Right ventricle myocardium superior (tissue), 1 donor: Measurements from ENCODE around the gene DOCK3. TPM values are rescaled to one million over a fixed set of nuclear protein-coding genes. Genes with fewer than 3 reads are reported as not detected.
"Not testable (repeated sequence)": the region's sequence is repeated elsewhere in the genome, so short reads cannot be mapped to it uniquely, and the experiment has no call there.

Experiments used
- ATAC-seq: fragments of 200-7000 bp; cut with Tn5 transposase; one replicate; pipeline ENCODE4 v1.9.1; 2020; ENCODE audit warnings: mild to moderate bottlenecking; ENCODE audit not compliant: poor library complexity
- DNase-seq: peaks from one replicate; pipeline ENCODE4 v3.0.0-alpha.2; 2020
- intact Hi-C: fragments of 100-400 bp; cut with DNase I; formaldehyde crosslinking; loops from one replicate; pipeline ENCODE4 v1.11.2; 2022
- total RNA-seq: library from RNA; stranded (reverse); fragmentation: NEBNext Ultra II Directional; extraction: Animal tissue kit (Norgen Biotek cat#: 25700); gene quantifications from one replicate; pipeline ENCODE4 v1.2.1, GENCODE V29; 2021
- donor health status: DM: no; HTN: yes; CAD: no; lungs with severe emphysema.

The DOCK3 gene
- total RNA-seq, 1 donor from 2014 or later, result 3.6 TPM

DNA sequence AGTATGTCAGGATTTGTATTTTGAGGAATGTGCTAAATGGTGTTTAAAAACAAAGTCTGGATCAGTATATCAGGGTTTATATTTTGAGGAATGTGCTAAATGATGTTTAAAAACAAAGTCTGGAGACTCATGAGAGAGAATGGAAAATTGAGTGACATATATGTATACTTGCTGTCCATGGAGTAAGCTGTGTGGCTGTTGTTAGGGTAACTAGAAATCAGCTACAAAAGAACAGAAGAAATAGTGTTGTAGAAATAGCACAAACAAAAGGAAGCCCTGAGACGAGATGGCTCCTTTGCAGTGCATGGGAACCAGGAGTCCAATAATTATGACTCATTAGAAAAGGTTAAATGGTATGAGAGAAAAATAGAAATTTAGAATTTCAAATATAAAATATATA, 427.7 kb downstream of the DOCK3 start:
- DNase-seq (no peak), ATAC-seq (no peak)
- intact Hi-C loops, result no loop called here

DNA sequence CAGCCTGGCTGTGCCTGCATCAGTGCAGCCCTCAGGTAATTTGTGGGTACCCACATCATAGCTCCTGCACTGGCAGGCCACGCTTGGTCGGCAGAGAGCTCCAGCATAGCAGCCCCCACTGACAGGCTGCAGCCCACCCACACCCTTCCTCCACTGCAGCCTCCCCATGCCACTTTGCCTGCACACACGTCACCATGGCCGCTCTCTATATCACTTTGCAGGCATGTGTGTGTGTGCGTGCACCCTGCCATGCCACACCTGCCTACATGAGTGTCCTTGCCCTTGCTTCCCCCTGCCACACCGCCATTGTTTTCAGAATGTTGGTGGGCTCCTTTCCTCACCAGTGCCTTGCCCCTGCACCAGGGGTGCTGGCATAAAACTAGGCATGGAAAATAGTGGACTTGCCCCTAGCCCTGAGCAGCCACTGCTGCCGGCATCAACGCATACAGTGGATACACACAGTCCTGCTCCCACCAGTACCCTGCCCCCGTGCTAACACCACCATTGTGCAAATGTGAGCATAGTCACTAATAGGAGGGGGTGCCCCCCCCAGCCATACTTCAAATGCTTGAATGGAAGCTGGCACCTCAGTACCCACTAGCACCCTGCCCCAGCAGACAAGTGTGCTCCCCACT, 431.6 kb downstream of the DOCK3 start:
- intact Hi-C loops, result no loop called here
- DNase-seq (no peak), ATAC-seq (no peak)

DNA sequence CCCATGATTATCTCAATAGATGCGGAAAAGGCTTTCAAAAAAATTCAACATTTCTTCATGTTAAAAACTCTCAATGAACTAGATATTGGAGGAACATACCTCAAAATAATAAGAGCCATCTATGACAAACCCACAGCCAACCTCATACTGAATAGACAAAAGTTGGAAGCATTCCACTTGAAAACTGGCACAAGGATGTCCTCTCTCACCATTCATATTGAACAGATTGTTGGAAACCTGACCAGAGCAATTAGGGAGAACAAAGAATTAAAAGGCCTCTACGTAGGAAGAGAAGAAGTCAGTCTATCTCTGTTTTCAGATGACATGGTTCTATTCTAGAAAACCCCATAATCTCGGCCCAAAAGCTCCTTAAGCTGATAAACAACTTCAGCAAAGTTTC, 435.9 kb downstream of the DOCK3 start:
- DNase-seq (no peak), ATAC-seq (no peak)
- intact Hi-C loops, result no loop called here

DNA sequence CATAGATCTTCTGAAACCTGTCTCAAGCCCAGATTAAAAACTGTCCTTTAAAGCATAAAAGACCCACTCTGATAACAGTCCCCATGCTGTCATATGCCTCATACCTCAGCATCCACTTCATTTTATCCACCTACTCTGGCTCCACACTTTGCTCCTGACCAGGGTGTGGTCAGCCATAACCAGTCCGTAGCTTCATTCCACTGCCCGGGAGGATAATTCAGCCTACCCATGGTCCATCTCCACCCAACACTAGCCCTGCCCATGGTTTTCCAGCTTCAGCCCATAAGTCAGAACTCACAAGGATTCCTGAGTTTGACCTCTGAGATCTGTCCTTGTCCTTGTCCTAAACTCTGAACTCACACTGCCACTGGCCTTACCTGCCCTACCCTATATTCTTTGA, 448.2 kb downstream of the DOCK3 start:
- intact Hi-C loops, result no loop called here
- ATAC-seq (no peak), DNase-seq (no peak)

DNA sequence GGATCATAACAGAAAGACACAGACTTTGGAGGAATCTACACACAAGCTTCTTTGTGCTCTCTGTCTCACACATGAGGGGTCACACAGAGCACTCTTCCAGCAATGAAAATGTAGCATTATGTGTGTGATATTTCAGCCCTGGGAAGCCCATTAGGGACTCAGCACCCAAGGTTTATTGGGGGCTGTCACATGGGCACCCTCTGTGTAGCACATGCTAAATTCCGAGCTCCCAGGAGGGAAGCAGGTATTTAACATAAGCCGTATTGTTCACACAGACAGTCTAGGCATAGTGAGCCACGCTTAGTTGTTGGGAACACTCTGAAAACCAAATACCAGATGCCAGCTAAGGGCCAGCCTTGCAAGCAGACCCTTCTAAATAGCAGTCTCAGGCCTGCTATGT, 448.8 kb downstream of the DOCK3 start:
- ATAC-seq, result no peak
- no peak for DNase-seq
- intact Hi-C loops, result no loop called here

DNA sequence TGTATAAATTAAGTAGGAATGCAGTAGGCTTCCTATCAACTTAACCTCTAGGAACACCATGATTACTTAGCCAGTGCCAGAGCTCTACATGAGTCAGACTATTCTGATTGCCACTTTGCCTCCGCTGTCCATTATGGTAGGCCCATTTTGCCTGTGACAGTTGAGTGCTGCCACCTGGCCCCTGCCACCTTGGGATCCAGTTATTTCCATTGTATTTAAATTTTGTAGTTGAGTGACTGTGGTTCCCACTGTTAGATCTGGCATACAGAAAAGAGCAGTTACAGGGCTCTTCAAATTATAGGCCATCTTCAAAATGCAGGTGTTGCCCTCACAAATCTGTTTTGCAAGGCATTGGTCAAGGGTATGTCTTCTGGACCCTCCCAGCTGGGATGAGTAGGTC, 456.9 kb downstream of the DOCK3 start:
- ATAC-seq, intact Hi-C loops, DNase-seq: not testable (repeated sequence)

DNA sequence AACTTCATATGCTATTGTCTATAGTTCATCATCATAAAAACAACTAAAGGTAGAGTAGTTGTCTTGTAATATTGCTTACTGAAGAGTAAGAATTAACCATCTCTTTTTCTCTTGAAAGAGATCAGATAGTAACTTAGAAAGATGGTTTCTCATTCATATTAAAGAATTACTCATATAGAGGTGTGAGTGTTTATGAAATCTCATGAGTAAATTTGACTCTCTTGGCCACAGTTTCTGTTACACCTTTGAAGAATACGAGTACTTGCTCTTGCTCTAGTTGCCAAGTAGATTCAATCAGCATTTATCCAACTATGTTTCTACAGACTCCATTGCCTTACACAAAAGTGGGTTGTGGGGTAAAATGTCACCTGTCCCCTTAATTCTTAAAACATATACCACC, 463.0 kb downstream of the DOCK3 start:
- ATAC-seq, result no peak
- DNase-seq, result no peak
- intact Hi-C loops, result no loop called here

DNA sequence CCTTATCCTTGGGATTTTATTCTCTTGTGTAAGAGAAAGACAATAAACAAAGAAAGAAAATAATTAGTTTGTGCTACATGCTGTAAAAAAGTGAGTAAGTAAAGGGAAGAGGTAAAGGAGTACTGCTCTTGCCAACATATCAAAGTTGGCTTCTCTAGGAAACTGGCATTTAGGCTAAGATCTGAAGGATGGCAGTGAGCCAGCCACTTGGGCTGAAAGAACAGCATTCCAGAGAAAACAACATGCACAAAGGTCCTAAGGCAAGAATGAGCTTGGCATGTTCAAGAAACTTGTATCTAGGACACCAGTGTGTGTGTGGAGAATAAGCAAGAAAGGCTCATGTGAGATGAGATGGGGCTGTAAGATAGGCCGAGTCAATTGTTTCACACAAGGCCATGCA, 464.9 kb downstream of the DOCK3 start:
- ATAC-seq (no peak), DNase-seq (no peak)
- intact Hi-C loops, result no loop called here

DNA sequence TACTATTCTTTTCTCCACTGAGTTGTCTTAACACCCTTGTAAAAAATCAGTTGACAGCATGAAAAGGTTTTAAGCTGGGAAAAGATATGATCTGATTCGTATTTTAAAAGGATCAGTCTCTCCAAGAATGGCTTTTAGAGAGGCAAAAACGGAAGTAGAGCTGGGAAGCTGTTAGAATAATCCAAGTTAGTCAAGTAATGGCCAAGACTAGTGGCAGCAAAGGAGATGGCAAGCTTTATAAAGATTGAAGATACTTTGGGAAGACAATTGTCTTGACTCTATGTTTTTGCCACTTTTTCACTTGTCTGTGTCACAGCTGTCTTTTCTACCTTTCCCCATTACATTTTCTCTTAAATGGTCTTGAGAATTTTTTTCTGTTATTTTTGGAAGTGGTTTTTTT, 466.8 kb downstream of the DOCK3 start:
- DNase-seq, result no peak
- intact Hi-C loops, result no loop called here
- no peak for ATAC-seq

DNA sequence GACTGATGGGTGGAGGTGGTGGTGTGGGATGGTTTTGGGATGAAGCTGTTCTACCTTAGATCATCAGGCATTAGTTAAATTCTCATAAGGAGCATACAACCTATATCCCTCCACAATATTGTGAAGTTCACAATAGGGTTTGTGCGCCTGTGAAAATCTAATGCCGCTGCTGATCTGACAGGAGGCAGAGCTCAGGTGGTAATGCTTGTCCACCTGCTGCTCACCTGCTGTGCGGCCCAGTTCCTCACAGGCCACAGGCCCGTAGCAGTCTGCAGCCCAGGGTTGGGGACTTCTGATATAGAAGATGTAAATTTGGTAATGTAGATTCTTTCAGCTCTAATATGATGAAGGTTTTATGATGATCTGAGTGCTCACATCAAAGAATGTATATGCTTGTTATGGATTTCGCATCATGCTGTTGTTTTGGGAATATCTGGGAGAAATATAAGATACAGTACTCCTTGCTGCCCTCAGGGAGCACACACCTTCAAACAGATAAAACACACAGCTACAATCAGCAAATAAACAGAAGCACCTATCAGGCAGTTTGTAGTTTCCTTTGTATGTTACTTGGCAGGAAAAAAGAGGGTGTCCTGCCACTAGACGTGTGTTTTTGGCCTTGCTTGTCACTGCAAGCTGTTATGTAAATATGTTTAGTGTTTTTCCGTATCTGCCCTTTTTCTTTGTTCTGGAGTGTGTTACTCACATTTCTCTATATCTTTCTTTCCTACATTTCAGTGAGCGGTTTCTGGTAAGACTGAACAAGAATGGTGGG, 471.3 kb downstream of the DOCK3 start:
- no peak for ATAC-seq
- intact Hi-C loops, result no loop called here
- no peak for DNase-seq

DNA sequence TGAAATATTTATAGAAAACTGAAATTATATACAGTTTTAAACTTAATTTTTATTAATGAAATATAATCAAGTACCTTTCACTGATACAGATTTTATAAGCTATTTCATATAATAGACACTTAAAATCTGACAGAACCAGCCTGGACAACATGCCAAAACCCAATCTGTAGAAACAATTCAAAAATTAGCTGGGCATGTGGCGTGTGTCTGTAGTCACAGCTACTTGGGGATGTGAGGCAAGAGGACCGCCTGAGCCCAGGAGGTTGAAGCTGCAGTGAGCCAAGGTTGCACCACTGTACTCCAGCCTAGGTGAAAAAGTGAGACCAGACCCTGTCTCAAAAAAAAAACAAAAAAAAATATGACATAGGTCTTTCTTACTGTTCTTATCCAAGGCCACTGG, 472.1 kb downstream of the DOCK3 start:
- no peak for DNase-seq
- no peak for ATAC-seq
- intact Hi-C loops, result no loop called here

DNA sequence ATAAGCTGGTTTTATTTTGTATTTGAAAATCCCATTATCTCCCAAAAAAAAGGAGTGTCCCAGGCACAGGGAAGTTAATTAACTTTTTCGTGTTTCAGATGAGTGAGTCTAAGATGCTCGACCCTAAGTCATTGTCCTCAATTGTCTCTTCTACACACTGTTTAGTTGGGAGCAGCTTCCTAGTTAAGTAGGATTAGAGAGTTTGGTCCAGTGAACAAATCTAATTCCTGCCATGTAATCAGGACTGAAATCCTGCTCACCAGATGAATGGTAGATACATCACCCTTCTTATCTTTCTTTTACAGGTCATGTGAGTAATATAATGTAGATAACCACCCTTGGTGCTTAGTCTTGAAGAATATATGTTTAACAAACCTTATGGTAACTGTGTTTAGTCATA, 481.4 kb downstream of the DOCK3 start:
- no peak for ATAC-seq
- DNase-seq, result no peak
- intact Hi-C loops, result no loop called here

DNA sequence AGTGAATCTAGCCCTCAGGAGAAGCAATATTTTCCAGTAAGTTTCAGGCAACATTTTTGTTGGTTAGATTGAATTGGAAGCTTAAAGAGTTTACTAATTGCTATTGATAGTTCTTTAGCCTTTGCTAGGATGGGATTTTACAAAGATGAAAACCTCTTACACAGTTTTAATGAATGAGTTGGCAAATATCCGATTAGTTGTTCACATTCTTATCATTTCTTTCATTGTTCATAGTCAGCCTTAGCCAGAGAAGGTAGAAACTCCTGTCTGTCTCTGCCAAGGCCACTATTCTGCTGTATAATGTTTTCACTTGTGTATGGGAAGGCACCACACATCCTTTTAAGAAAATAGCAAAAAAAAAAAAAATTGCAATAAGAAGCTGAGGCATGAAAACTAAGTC, 488.3 kb downstream of the DOCK3 start:
- intact Hi-C loops, result no loop called here
- ATAC-seq (no peak), DNase-seq (no peak)

DNA sequence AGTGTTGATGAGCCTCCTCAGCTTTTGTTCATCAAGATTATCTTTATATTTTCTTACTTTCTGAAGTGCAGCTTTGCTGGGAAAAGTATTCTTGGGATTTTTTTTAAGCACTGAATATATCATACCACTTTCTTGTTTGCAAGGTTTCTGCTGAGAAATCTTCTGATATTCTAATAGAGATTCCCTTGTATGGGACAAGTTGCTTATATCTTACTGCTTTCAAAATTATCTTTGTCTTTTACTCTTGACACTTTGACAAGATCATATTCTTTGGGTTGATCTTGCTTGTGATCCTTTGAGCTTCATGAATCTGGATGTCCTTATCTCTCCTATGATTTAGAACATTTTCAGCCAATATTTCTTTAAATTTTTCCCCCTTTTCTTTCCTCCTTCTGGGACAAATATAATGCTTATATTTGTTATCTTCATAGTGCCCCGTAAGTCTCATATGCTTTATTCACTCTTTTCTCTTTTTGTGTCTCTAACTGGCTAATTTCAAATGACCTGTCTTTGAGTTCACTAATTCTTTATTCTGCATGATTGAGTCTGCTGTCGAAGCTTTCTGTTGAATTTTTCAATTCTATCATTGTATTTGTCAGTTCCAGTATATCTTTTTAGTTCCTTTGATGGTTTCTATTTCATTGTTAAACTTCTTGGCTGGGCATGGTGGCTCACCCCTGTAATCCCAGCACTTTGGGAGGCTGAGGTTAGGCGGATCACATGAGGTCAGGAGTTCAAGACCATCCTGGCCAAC, 499.0 kb downstream of the DOCK3 start:
- DNase-seq, result no peak
- no peak for ATAC-seq
- intact Hi-C loops, result no loop called here

DNA sequence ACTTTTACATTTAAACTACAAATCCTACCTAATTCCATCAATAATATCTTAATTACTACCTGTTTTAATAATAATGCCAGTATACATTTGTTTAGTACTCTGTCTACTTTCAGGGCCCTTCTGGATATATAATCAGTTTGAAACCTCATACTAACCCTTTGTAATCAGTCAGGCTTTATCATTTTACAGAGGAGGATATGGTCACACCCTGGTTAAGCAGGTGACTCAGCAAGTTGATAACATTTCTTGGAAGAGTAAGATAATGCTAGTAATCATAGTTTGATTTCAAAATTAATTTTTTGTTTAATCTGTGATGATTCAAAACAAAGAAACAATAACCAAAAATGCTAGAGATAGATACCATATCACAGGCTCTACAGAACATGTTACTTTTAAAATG, 502.2 kb downstream of the DOCK3 start:
- no peak for DNase-seq
- intact Hi-C loops, result no loop called here
- ATAC-seq, result no peak

DNA sequence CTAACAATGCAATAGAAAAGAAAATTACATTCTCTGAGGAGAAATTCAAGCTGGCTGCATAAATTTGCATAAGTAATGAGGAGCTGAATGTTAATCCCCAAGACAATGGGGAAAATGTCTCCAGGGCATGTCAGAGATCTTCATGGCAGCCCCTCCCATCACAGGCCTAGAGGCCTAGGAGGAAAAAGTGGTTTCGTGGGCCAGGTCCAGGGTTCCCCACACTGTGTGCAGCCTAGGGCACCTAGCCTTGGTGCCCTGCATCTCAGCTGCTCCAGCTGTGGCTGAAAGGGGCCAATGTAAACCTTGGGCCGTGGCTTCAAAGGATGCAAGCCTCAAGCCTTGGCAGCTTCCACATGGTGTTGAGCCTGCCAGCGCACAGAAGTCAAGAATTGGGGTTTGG, 511.7 kb downstream of the DOCK3 start:
- ATAC-seq, intact Hi-C loops, DNase-seq: not testable (repeated sequence)

DNA sequence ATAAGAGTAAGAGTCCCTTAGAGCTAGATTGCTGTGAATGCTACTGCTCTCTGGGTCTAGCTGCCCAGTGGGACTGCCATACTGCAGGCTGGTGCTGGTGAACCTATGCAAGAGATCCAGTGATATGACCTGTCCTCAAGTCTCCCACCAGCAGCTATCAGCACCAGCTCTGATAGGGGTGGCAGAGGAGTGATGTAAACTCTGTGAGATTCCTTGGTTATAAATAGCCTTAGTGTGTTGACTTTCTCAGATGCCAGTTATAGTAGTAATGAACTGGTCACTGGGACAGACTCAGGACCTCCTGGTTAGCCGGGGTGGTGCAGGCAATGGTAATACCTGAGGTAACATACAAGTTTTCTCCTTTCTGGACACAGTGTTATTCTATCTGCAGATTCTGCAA, 515.5 kb downstream of the DOCK3 start:
- intact Hi-C loops, result no loop called here
- ATAC-seq (peak; percentile 89), DNase-seq (no peak)

DNA sequence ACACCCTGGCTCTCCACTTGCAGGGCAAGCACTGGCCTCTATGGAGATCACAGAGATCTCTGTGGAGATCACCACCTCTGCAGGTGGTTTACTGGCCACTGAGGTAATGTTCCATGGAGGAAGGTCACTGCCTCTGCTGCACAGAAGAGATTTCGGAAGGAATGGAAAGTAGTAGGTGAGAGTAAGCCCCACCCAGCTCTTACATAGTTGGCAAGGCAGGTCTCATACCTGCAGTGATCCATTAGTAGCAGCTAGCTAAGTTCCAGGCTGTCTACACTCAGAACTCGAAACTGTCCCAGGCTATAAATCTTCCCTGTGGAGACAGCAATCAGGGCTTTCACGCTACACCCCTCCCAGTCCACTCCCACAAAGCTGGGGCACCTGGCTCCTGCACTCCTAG, 516.1 kb downstream of the DOCK3 start:
- ATAC-seq (no peak), DNase-seq (no peak)
- intact Hi-C loops, result no loop called here

DNA sequence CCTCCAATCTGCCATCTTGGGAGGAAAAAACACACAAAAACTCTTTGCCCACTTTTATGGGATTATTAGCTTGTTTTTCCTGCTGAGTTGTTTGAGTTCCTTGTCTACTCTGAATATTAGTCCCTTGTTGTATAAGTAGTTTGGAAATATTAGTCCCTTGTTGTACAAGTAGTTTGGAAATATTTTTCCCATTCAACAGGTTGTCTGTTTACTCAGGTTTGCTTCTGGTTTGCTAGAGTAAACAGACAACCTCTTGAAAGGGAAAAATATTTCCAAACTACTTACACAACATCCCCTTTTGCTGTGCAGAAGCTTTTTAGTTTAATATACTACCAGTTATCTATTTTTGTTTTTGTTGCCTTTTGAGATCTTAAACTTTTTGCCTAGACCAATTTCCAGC, 517.0 kb downstream of the DOCK3 start:
- ATAC-seq, result no peak
- intact Hi-C loops, result no loop called here
- DNase-seq, result no peak

DNA sequence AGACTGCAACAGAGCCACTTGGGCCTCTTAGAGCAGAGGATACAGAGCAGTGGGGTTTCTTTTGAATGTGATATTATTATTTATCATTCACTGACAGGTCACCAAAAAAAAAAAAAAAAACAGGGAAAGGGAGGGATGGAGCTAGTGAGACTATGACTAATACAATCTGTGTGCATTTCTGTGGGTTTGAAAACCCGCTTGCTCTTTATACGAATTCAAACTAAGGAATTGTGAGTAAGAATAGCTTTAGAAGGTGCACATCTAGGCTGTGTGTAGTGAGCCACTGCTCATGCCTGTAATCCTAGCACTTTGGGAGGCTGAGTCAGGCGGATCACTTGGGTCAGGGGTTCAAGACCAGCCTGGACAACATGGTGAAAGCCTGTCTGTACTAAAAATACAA, 523.8 kb downstream of the DOCK3 start:
- intact Hi-C loops, result no loop called here
- ATAC-seq, result no peak
- no peak for DNase-seq
